CD14-positive monocyte (primary cell): Measurements from ENCODE around the gene DENND1A. TPM values are rescaled to one million over a fixed set of nuclear protein-coding genes. Genes with fewer than 3 reads are reported as not detected.

Experiments used
- DNase-seq, 3 donors: peaks; one replicate each; pipeline ENCODE4 v3.0.0-alpha.2; 2011 to 2022
- H2AFZ ChIP-seq: 2 replicates; pipeline ENCODE4 v1.6.0; 2012; ENCODE audit warnings: mild to moderate bottlenecking, low read depth, low read length, inconsistent platforms; ENCODE audit not compliant: insufficient read depth, poor library complexity, severe bottlenecking
- H3K27ac ChIP-seq, 2 donors: 1 replicate in 1 of 2; 2 replicates in 1 of 2; pipeline ENCODE4 v1.5.1; 2012 to 2013; ENCODE audit warnings: low read length in 2 of 2, control low read depth in 1 of 2, inconsistent platforms in 1 of 2, low read depth in 1 of 2, mild to moderate bottlenecking in 1 of 2
- H3K27me3 ChIP-seq, 2 donors: one replicate each; pipeline versions ENCODE4 v1.6.0 to v1.6.1; 2011 to 2013; ENCODE audit warnings: low read length in 2 of 2; ENCODE audit not compliant: control insufficient read depth in 2 of 2, insufficient read depth in 2 of 2
- H3K36me3 ChIP-seq, 2 donors: replicated peaks in 1 of 2; 1 replicate in 1 of 2; 2 replicates in 1 of 2; pipeline versions ENCODE4 v1.5.1 to v1.6.1; 2012 to 2013; ENCODE audit warnings: low read length in 2 of 2, control low read depth in 1 of 2, inconsistent platforms in 1 of 2, mild to moderate bottlenecking in 1 of 2; ENCODE audit not compliant: insufficient read depth in 2 of 2, control insufficient read depth in 1 of 2
- H3K4me1 ChIP-seq, 2 donors: 1 replicate in 1 of 2; 2 replicates in 1 of 2; pipeline versions ENCODE4 v1.5.1 to v1.6.1; 2012 to 2013; ENCODE audit warnings: low read length in 2 of 2, control low read depth in 1 of 2, inconsistent platforms in 1 of 2, mild to moderate bottlenecking in 1 of 2, moderate library complexity in 1 of 2; ENCODE audit not compliant: insufficient read depth in 2 of 2, control insufficient read depth in 1 of 2
- H3K4me2 ChIP-seq: replicated peaks from 2 replicates; pipeline ENCODE3; 2012; ENCODE audit warnings: low read length, moderate library complexity, mild to moderate bottlenecking; ENCODE audit not compliant: poor library complexity, severe bottlenecking; ENCODE audit errors: extremely low read depth
- H3K4me3 ChIP-seq, 3 experiments: fragments of 200-600 bp in 1 of 3; sonication (generic) in 1 of 3; replicated peaks in 1 of 3; 1 replicate in 2 of 3; 2 replicates in 1 of 3; pipeline ENCODE4 v1.5.1; 2011 to 2013; ENCODE audit warnings: low read length in 3 of 3, mild to moderate bottlenecking in 3 of 3, control low read depth in 2 of 3, low read depth in 2 of 3, inconsistent platforms in 1 of 3, moderate library complexity in 1 of 3
- H3K79me2 ChIP-seq: 2 replicates; pipeline ENCODE4 v1.6.0; 2012; ENCODE audit warnings: mild to moderate bottlenecking, control low read depth, inconsistent platforms, low read length, moderate library complexity; ENCODE audit not compliant: insufficient read depth
- H3K9ac ChIP-seq: 2 replicates; pipeline ENCODE4 v1.6.0; 2017; ENCODE audit warnings: low read length, mild to moderate bottlenecking; ENCODE audit not compliant: insufficient read depth, poor library complexity, severe bottlenecking
- H3K9me3 ChIP-seq, 2 donors: replicated peaks in 1 of 2; 1 replicate in 1 of 2; 2 replicates in 1 of 2; pipeline versions ENCODE4 v1.5.1 to v1.6.1; 2012 to 2013; ENCODE audit warnings: low read length in 2 of 2, control low read depth in 1 of 2; ENCODE audit not compliant: control insufficient read depth in 1 of 2, insufficient read depth in 1 of 2
- H4K20me1 ChIP-seq: 2 replicates; pipeline ENCODE4 v1.6.0; 2012; ENCODE audit warnings: mild to moderate bottlenecking, low read length, control low read depth, moderate library complexity; ENCODE audit not compliant: insufficient read depth
- H3K27ac Mint-ChIP-seq, 7 donors: one replicate each; pipeline ENCODE4 v1.8.0; 2020; ENCODE audit warnings: mild to moderate bottlenecking in 7 of 7, mixed read lengths in 7 of 7, moderate library complexity in 6 of 7, inconsistent platforms in 2 of 7
- H3K27me3 Mint-ChIP-seq, 3 donors: one replicate each; pipeline ENCODE4 v1.8.0; 2021 to 2022; ENCODE audit warnings: low read depth in 3 of 3, mild to moderate bottlenecking in 3 of 3, mixed read lengths in 3 of 3, moderate library complexity in 3 of 3, inconsistent platforms in 1 of 3
- H3K36me3 Mint-ChIP-seq, 2 donors: one replicate each; pipeline ENCODE4 v1.8.0; 2020; ENCODE audit warnings: mixed read lengths in 2 of 2, inconsistent platforms in 1 of 2, mild to moderate bottlenecking in 1 of 2
- H3K4me1 Mint-ChIP-seq: one replicate; pipeline ENCODE4 v1.8.0; 2020; ENCODE audit warnings: mild to moderate bottlenecking, mixed read lengths
- H3K4me3 Mint-ChIP-seq, 2 donors: one replicate each; pipeline ENCODE4 v1.8.0; 2020; ENCODE audit warnings: mild to moderate bottlenecking in 2 of 2, mixed read lengths in 2 of 2, moderate library complexity in 1 of 2
- H3K9me3 Mint-ChIP-seq, 7 donors: one replicate each; pipeline ENCODE4 v1.8.0; 2020 to 2022; ENCODE audit warnings: mixed read lengths in 7 of 7, mild to moderate bottlenecking in 6 of 7, moderate library complexity in 6 of 7, inconsistent platforms in 2 of 7
- WGBS: methylation state at CpG from one replicate; pipeline ENCODE4 v1.1.5; 2013; ENCODE audit warnings: missing lambda C conversion rate; ENCODE audit not compliant: insufficient coverage; 5-methylcytosine and 5-hydroxymethylcytosine counted together
- intact Hi-C, 2 donors: fragments of 100-400 bp; cut with micrococcal nuclease; formaldehyde crosslinking; loops; one replicate each; pipeline versions ENCODE4 v1.15.0 to v1.15.1; 2023
- polyA plus RNA-seq, 3 donors: library from polyadenylated mRNA; depleted of rRNA in 1 of 3; unstranded in 2 of 3; stranded (reverse) in 1 of 3; fragments of 300-500 nt in 2 of 3; fragments of >200 nt in 1 of 3; fragmentation: Illumina TruSeq in 2 of 3; gene quantifications; 1 replicate in 2 of 3; 2 replicates in 1 of 3; pipeline ENCODE4 v1.2.3, GENCODE V29; 2012 to 2021
- TF ChIP-seq, protein P1 (sequence below): fragments of 200-600 bp; IDR thresholded peaks from one replicate; pipeline ENCODE4 v1.8.0; 2022; ENCODE audit warnings: antibody characterized with exemption, mild to moderate bottlenecking

The DENND1A gene
- polyA plus RNA-seq, 3 donors = 24.8 to 73.0 (median 29.4) TPM

- intact Hi-C loops = no loop called here
These were observed 142.5 kb downstream of the DENND1A start for GRCh38 chr9:123787416-123787815.

GRCh38 chr9:123784518-123784917 is 145.4 kb downstream of the DENND1A start:
- intact Hi-C loops = no loop called here
- Histone ChIP-seq H3K4me3 (no peak overlapping the region), H3K79me2 (peaks cover 56% of the 10 kb centered on the region), H3K27ac (no peak overlapping the region), H3K27me3 (no peaks in the 10 kb centered on the region), H3K9me3 (no peaks in the 10 kb centered on the region), H2AFZ (no peak overlapping the region), H3K4me1 (peaks cover 3 to 16% of the 10 kb centered on the region in 2 donors), H3K36me3 (peaks cover 3 to 21% of the 10 kb centered on the region in 2 donors), H3K9ac (no peak overlapping the region), H3K4me2 (no peak overlapping the region), H4K20me1 (peaks cover 99% of the 10 kb centered on the region)
- Mint-ChIP-seq H3K4me3 (no peak overlapping the region), H3K27ac (no peak overlapping the region), H3K9me3 (no peaks in the 10 kb centered on the region), H3K36me3 (peaks cover 12 to 19% of the 10 kb centered on the region in 2 donors), H3K4me1 (peaks cover 19% of the 10 kb centered on the region), H3K27me3 (no peaks in the 10 kb centered on the region)
- WGBS = no CpG with 5 or more reads among the region's 1 CpG
- TF ChIP-seq, protein P1, sequence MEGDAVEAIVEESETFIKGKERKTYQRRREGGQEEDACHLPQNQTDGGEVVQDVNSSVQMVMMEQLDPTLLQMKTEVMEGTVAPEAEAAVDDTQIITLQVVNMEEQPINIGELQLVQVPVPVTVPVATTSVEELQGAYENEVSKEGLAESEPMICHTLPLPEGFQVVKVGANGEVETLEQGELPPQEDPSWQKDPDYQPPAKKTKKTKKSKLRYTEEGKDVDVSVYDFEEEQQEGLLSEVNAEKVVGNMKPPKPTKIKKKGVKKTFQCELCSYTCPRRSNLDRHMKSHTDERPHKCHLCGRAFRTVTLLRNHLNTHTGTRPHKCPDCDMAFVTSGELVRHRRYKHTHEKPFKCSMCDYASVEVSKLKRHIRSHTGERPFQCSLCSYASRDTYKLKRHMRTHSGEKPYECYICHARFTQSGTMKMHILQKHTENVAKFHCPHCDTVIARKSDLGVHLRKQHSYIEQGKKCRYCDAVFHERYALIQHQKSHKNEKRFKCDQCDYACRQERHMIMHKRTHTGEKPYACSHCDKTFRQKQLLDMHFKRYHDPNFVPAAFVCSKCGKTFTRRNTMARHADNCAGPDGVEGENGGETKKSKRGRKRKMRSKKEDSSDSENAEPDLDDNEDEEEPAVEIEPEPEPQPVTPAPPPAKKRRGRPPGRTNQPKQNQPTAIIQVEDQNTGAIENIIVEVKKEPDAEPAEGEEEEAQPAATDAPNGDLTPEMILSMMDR = no peak
- no peak for DNase-seq

More at GRCh38 chr9:123787416-123787815, 142.5 kb downstream of the DENND1A start:
- H3K4me1 ChIP-seq = peaks cover 3 to 25% of the 10 kb centered on the region in 2 donors
- peaks cover 58% of the 10 kb centered on the region for H3K79me2 ChIP-seq
- H2AFZ ChIP-seq = no peak overlapping the region
- peaks cover 28% of the 10 kb centered on the region for H3K4me1 Mint-ChIP-seq
- TF ChIP-seq, protein P1 = no peak
- DNase-seq = no peak
- no peaks in the 10 kb centered on the region for H3K27me3 Mint-ChIP-seq
- no peak overlapping the region for H3K9ac ChIP-seq
- no peaks in the 10 kb centered on the region for H3K9me3 Mint-ChIP-seq
- peaks cover 99% of the 10 kb centered on the region for H4K20me1 ChIP-seq
- no peak overlapping the region for H3K4me3 ChIP-seq
- H3K27ac ChIP-seq = no peak overlapping the region
- H3K27ac Mint-ChIP-seq = no peak overlapping the region
- H3K36me3 ChIP-seq = peaks cover 0 to 12% of the 10 kb centered on the region in 2 donors
- no peaks in the 10 kb centered on the region for H3K9me3 ChIP-seq
- H3K36me3 Mint-ChIP-seq = peaks cover 6 to 31% of the 10 kb centered on the region in 2 donors
- no peak overlapping the region for H3K4me3 Mint-ChIP-seq
- H3K27me3 ChIP-seq = no peaks in the 10 kb centered on the region
- no CpG with 5 or more reads among the region's 1 CpG for WGBS
- H3K4me2 ChIP-seq = no peak overlapping the region
